KBM-7 (cell line): ENCODE results near the gene IL2RA.
"Not testable (repeated sequence)": the region's sequence is repeated elsewhere in the genome, so short reads cannot be mapped to it uniquely, and the experiment has no call there.

Experiments used
- DNase-seq: peaks from one replicate; pipeline ENCODE4 v3.0.0-alpha.2; 2015
- in situ Hi-C: fragments of 300-500 bp; cut with MboI; formaldehyde crosslinking; loops from 2 replicates; pipeline ENCODE4 v1.14.3; 2020; ENCODE audit warnings: low sequenced_read_pairs, low pct_unique_long_range_greater_than_20kb, mixed read lengths

IL2RA gene

GRCh38 chr10:6065406-6065805 is 3.2 kb upstream of the IL2RA start:
- no peak for DNase-seq
- in situ Hi-C loops: no loop called here

- DNase-seq, in situ Hi-C loops: not testable (repeated sequence)
Measured at GRCh38 chr10:6064726-6065125, 2.6 kb upstream of the IL2RA start.

DNA sequence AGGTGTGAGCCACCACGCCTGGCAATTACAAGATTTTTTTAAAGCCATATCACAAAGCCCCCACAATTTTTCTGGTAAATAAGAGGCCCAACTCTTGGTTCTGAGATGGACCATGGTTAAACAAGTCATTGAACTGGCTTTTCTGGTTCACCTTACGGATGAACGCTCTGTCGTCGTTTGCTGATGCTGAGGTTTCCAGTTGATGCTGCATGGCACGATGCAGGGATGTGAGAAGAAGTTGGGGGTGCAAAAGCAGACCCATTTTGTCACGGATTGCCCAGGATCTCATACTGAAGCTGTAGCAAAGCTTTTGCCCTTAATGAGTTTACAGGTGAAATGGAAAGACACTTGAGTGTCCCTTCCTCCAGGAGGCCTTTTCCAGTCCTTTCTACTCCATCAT is 2.0 kb upstream of the IL2RA start:
- in situ Hi-C loops: no loop called here
- no peak for DNase-seq

DNA sequence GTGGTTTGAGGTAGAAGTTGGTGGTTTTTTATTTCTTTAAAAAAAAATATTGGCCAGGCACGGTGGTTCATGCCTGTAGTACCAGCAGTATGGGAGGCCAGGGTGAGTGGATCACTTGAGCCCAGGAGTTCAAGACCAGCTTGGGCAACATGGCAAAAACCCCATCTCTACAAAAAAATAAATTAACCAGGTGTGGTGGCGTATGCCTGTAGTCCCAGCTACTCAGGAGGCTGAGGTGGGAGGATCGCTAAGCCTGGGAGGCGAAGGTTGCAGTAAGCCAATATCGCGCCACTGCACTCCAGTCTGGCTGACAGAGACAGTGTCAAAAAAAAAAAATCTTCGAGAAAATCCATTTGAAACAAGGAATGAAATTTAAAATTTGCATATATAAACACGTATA is 1.1 kb downstream of the IL2RA start:
- in situ Hi-C loops: no loop called here

GRCh38 chr10:6059506-6059905 is 2.7 kb downstream of the IL2RA start:
- in situ Hi-C loops: no loop called here

More for the DNA sequence above, 1.1 kb downstream of the IL2RA start:
- DNase-seq: no peak

GRCh38 chr10:6058682-6059475 is 3.3 kb downstream of the IL2RA start:
- in situ Hi-C loops: no loop called here
- no peak for DNase-seq

More at GRCh38 chr10:6059506-6059905, 2.7 kb downstream of the IL2RA start:
- DNase-seq: no peak

DNA sequence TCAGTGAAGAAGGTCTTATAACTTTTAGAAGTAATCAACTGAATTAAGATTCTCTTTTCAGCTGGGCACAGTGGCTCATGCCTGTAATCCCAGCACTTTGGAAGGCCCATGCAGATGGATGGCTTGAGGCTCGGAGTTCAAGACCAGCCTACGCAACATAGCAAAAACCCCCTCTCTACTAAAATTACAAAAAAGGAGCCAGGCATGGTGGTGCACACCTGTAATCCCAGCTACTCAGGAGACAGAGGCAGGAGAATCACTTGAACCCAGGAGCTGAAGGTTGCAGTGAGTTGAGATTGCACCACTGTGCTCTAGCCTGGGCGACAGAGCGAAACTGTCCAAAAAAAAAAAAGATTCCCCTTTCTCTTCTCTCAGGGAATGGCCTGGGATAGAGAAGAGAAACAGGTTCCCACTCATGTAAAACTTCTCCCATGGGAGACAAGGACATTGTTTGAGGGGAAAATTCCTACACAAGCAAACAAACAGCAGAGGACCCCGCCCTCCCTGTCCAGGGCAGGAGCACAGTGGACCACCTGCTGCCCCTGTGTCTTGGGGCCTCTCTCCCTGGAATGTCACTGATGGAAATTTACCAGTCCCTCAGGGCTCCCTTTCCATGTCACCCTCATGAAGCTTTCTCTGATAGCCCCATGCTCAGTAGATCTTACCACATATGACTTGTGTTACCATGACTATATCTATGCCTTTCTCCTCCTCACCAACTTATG is 5.6 kb downstream of the IL2RA start:
- no peak for DNase-seq
- in situ Hi-C loops: no loop called here

DNA sequence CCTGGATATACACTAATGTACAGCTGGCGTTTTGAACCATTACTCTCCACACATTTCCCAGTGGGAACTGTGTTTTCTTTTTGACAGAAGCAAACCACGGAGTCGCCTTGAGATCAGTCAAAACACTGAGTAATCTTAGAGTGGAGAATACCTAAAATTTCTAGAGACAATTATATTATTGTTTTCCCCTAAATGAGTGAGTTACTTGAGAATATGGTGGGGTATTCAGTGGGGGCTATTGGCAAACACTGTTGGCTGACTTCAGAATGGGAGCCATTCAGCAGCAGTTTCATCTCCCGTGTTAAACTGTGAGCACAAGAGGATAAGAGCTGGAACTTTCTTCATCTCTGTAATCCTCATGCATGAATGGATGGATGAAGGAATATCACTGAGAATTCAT is 6.2 kb downstream of the IL2RA start:
- DNase-seq: no peak
- in situ Hi-C loops: no loop called here

GRCh38 chr10:6054884-6055283 is 7.3 kb downstream of the IL2RA start:
- no peak for DNase-seq
- in situ Hi-C loops: no loop called here

DNA sequence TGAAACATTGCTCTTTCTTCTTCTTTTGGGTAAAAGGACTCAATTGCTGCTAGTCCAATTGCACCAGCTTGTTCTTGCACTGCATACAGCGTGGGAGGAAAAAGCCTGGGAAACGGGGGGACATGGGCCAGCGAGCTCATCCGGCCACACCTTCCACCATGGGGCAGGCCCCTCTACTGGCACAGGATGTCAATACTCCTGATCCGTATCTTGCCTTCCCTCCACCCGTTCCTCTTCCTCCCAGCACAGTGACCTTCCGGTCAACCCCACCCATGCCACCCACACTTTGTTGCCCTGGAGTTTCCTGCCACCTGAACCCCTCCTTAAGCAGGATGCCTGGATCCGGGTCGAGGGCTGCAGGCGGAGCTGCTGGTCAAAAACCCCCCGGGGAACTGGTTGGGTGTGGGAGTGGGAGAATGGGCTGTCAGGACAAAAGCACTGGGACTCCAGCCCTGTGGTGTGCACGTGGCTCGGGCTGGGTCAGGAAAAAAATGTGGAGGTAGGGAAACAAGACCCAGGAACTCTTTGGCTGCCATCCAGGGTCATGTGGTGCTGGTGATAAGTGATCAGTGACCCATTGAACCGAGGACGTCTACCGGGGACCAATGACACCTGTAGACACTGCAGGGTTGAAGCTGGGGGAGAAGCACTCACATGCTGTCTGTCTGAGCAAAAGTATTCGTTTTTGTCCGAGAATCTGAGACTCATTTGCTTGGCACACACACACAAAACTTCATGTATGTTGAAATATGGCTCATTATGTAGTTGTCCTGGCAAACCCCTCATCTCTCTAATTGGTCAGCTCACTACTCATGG is 8.1 kb downstream of the IL2RA start:
- DNase-seq: peak; percentile 95
- in situ Hi-C loops: no loop called here

- in situ Hi-C loops: no loop called here
- DNase-seq: no peak
Measured at GRCh38 chr10:6053303-6053702, 8.9 kb downstream of the IL2RA start.

- in situ Hi-C loops: no loop called here
- DNase-seq: peak; percentile 76
Measured at GRCh38 chr10:6052247-6053221, 9.6 kb downstream of the IL2RA start.

- DNase-seq: peak; percentile 90
- in situ Hi-C loops: no loop called here
Measured at GRCh38 chr10:6050801-6051445, 11.2 kb downstream of the IL2RA start.

DNA sequence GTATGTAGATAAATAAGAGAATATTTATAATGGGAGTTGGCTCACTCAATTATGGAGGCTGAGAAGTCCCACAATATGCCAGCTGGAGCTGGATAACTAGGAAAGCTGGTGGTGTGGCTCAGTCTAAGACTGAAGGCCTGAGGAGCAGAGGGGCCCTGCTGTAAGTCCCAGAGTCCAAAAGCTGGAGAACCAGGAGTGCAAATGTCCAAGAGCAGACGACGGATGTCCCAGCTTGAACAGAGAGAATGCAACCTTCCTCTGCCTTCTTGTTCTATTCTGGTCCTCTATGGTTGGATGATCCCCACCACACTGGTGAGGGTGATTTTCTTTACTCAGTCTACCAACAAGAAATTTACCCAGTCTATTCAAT is 13.2 kb downstream of the IL2RA start:
- in situ Hi-C loops: no loop called here
- DNase-seq: no peak

- no peak for DNase-seq
- in situ Hi-C loops: no loop called here
Measured at GRCh38 chr10:6048281-6049030, 13.7 kb downstream of the IL2RA start.

DNA sequence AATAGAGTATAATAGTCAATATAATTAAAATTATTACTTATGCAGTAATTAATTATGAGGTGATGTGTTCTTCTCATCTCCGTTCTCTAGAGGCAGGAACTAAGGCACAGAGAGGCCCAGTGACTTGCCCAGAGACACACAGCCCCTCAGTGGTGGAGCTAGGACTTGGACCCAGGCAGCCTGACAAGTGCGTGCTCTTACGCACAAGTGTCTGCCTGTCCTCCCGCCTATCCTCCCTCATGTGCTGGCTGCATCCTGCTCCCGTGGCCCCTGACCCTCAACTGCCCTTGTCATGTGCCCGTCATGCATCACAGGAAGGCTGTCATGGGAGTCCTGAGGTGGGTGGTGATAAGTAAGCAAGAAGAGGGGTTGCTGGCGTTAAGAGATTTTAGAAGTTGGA is 14.3 kb downstream of the IL2RA start:
- DNase-seq: no peak
- in situ Hi-C loops: no loop called here

DNA sequence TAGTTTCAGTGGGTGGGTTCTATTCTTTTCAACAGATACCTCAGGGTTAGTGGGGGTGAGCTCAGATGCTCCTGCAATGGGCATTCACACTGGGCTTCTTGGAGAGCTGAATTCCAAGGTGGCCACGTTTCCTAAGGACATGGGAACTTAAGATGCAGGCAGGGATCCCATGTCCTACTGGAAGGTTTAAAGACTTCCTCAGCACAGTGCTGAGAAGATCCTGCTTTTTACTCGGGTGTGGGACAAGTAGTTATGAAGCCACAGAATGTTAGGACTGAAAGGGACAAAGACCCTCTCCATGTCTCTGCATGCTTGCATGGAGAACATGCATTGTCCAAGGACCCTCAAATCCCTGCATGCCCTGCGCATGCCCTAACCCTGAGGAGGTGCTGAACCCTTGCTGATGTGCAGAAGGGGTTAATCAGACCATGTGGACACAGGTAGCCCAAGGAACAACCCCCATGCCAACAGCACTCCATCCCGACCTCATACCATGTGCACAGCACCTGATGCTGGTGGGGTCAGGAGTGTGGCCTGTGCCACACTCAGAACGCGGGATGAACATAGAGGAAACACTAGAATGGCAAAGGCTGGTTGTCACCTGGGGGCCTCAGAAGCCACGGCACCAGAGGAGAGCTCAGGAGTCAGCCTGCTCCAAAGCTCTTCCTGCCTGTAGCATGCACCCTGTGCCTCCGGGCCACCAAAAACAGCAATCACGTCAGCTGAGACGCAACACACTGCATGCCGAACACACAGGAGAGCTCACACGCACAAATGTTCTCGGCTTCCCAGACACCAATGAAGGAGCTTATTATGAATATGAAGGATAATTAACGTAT is 15.2 kb downstream of the IL2RA start:
- in situ Hi-C loops: no loop called here
- no peak for DNase-seq
